Epithelial cell of esophagus (primary cell): ENCODE results near the gene PPP2R2B.
"Not testable (repeated sequence)": the region's sequence is repeated elsewhere in the genome, so short reads cannot be mapped to it uniquely, and the experiment has no call there.

ENCODE experiments used
- DNase-seq: peaks from one replicate; pipeline ENCODE4 v3.0.0; 2010; ENCODE audit warnings: low read depth
- H3K4me3 ChIP-seq: 2 replicates; pipeline ENCODE4 v1.5.1; 2011; ENCODE audit warnings: mild to moderate bottlenecking, low read length, control low read depth
- CTCF ChIP-seq: IDR thresholded peaks from 2 replicates; pipeline ENCODE4 v1.5.1; 2011; ENCODE audit warnings: low read depth, mild to moderate bottlenecking, low read length, control low read depth, inconsistent platforms; ENCODE audit not compliant: insufficient read depth; ENCODE audit errors: missing control alignments

Gene PPP2R2B

GRCh38 chr5:146622391-146622790, 256.2 kb downstream of the PPP2R2B start:
- TF ChIP-seq CTCF: peak; percentile 51
- DNase-seq: no peak
- no peak overlapping the region for H3K4me3 ChIP-seq

DNA sequence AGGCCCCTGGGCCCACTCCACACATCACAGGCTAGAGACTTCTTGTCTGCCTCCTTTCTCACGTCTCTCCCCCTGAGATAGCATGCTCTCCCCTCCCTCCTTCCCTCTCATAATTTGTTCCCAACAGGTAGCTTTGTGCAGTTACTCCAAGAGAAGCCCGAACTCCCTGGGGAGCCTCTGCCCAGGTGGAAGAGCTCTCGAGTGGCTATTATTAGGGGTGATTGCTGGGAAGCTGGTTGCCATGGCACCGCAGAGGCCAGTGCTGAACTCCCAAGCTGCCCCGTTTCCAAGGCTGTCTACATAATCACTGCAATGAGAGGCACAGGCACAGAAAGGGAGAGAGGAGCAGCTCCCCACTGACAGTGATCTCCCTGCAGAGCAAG, 257.9 kb downstream of the PPP2R2B start:
- no peak for DNase-seq
- H3K4me3 ChIP-seq: no peak overlapping the region
- TF ChIP-seq CTCF: no peak

DNA sequence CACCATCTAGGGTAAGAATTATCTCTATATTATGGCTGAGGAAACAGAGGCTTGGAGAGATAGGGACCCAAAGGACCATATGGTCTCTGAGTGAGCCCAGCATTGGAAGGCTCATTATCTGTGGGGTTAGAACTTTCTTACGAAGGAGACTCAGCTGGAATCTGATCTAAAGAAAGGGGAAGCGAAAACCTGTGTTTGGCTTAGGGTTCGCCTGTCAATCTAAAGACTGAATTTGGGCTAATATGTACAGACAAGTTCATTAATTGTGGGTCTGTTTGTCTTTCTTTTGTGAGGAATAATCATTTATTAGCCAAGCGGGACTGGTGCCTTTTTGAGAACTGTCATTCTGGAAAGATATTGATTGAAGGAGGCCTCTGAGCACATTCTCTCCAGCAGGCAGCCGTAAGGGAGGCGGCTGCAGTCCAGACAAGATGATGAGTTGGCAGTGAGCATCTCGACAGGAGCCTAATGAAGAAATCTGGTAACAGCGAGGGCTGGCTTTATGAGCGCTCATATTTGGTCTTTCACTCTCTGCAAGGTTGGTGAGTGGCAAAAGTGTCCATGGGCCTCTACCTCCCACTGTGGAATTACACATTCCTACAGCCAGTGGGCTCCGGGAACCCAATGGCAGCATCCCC, 258.4 kb downstream of the PPP2R2B start:
- no peak overlapping the region for H3K4me3 ChIP-seq
- DNase-seq: no peak
- no peak for TF ChIP-seq CTCF

DNA sequence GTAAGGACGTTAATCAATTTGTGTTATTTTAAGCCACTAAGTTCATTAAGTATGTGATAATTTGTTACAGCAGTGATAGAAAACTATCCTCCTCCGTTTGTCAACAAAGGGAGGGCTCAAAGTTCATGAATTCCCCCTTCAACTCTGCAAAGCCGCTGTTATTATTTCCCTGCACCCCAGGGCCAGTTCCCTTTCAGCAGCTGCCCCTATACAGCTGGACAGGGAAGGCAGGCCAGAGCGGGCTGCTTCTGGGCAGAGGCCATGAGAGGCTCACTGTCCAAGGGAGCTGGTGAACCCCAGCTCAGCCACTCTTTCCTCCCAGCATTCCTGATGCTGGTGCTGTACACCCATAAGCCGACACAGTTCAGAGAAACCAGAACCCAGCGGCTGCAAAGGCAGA, 260.1 kb downstream of the PPP2R2B start:
- TF ChIP-seq CTCF: no peak
- no peak overlapping the region for H3K4me3 ChIP-seq
- no peak for DNase-seq

- DNase-seq, H3K4me3 ChIP-seq: not testable (repeated sequence)
These were observed 268.8 kb downstream of the PPP2R2B start for GRCh38 chr5:146609731-146610130.

DNA sequence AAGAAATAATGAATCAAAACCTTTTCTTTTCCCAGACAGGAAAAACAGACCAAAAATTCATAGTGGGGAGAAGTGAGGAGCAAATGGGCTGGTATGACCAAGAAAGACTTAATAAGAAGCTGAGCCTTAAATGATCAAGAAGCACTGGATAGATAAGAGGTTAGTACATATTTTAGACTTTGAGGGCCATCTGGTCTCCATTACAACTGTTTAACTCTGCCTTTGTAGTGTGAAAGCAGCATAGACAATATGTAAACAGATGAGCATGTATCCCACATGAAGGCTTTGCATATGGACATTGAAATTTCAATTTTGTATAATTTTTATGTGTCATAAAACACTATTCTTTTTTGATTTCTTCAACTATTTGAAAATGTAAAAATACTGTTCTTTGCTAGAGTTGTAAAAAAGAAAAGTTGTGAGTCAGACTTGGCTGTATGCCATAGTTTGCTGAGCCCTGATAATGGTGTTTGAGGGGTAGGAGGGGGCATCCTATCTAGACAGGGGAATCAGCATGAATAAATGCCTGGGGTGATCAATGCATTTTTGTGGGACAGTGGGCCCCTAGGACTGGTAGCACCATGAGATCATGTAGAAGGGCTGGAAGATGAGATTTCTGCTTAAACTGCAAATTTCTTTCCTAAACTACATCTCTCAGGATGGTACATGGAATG, 270.8 kb downstream of the PPP2R2B start:
- TF ChIP-seq CTCF: no peak
- H3K4me3 ChIP-seq: no peak overlapping the region
- no peak for DNase-seq

GRCh38 chr5:146606893-146607292, 271.7 kb downstream of the PPP2R2B start:
- no peak for TF ChIP-seq CTCF
- H3K4me3 ChIP-seq: no peak overlapping the region
- DNase-seq: no peak
